MM.1S (cell line): Measurements from ENCODE around the gene SMPX.

Source experiments
- DNase-seq: peaks from one replicate; pipeline ENCODE4 v3.0.0-alpha.2; 2015
- H2AFZ ChIP-seq: fragments of 300-600 bp; sonication (generic); 2 replicates; pipeline ENCODE4 v1.6.0; 2016; ENCODE audit warnings: antibody characterized with exemption, low read length
- H3F3A ChIP-seq: fragments of 300-600 bp; sonication (generic); 2 replicates; pipeline ENCODE4 v1.6.1; 2016; ENCODE audit warnings: mild to moderate bottlenecking, antibody characterized with exemption, low read length, moderate library complexity, mixed read lengths; ENCODE audit not compliant: insufficient read depth
- H3K27ac ChIP-seq: fragments of 300-600 bp; sonication (generic); 2 replicates; pipeline ENCODE4 v1.5.1; 2016; ENCODE audit warnings: mild to moderate bottlenecking, low read length
- H3K27me3 ChIP-seq: fragments of 300-600 bp; sonication (generic); replicated peaks from 2 replicates; pipeline ENCODE4 v1.6.0; 2016; ENCODE audit warnings: low read length; ENCODE audit not compliant: insufficient read depth
- H3K36me3 ChIP-seq: fragments of 300-600 bp; sonication (generic); replicated peaks from 2 replicates; pipeline ENCODE4 v1.6.1; 2016; ENCODE audit warnings: mild to moderate bottlenecking, low read length, mixed read lengths; ENCODE audit not compliant: insufficient read depth
- H3K4me1 ChIP-seq: fragments of 300-600 bp; sonication (generic); 2 replicates; pipeline ENCODE4 v1.6.1; 2016; ENCODE audit warnings: low read length, mixed read lengths
- H3K4me2 ChIP-seq: fragments of 300-600 bp; sonication (generic); 2 replicates; pipeline ENCODE4 v1.6.0; 2016; ENCODE audit warnings: low read depth, low read length
- H3K4me3 ChIP-seq: fragments of 300-600 bp; sonication (generic); 2 replicates; pipeline ENCODE4 v1.5.1; 2016; ENCODE audit warnings: low read length, mixed read lengths
- H3K79me2 ChIP-seq: fragments of 300-600 bp; sonication (generic); 2 replicates; pipeline ENCODE4 v1.6.1; 2016; ENCODE audit warnings: mixed run types, low read length, mixed read lengths
- H3K9ac ChIP-seq: fragments of 300-600 bp; sonication (generic); 2 replicates; pipeline ENCODE4 v1.6.1; 2016; ENCODE audit warnings: low read length, mixed read lengths
- H3K9me2 ChIP-seq: fragments of 300-600 bp; sonication (generic); replicated peaks from 2 replicates; pipeline ENCODE4 v1.6.1; 2016; ENCODE audit warnings: mild to moderate bottlenecking, low read length, mixed read lengths; ENCODE audit not compliant: insufficient read depth
- H3K9me3 ChIP-seq: fragments of 300-600 bp; sonication (generic); replicated peaks from 2 replicates; pipeline ENCODE4 v1.6.1; 2016; ENCODE audit warnings: mild to moderate bottlenecking, low read length, mixed read lengths; ENCODE audit not compliant: insufficient read depth
- H4K20me1 ChIP-seq: fragments of 300-600 bp; sonication (generic); 2 replicates; pipeline ENCODE4 v1.6.1; 2016; ENCODE audit warnings: mild to moderate bottlenecking, low read length, moderate library complexity, mixed read lengths; ENCODE audit not compliant: insufficient read depth
- EZH2 ChIP-seq: fragments of 300-600 bp; sonication (generic); optimal IDR thresholded peaks from 2 replicates; pipeline ENCODE3; 2017; ENCODE audit warnings: low read depth, mild to moderate bottlenecking, antibody characterized with exemption, low read length, mixed read lengths
- EZH2phosphoT487 ChIP-seq: fragments of 300-600 bp; sonication (generic); IDR thresholded peaks from 2 replicates; pipeline ENCODE4 v1.6.1; 2018; ENCODE audit warnings: antibody characterized with exemption, low read length
- TF ChIP-seq, protein P1 (sequence below): fragments of 300-600 bp; sonication (generic); IDR thresholded peaks from 2 replicates; pipeline ENCODE4 v1.5.1; 2016; ENCODE audit warnings: antibody characterized with exemption, low read length, mixed read lengths

The SMPX gene

GRCh38 chrX:21717802-21718201 is 40.1 kb downstream of the SMPX start:
- no peaks in the 10 kb centered on the region for H3K4me1 ChIP-seq
- H3K36me3 ChIP-seq, result no peaks in the 10 kb centered on the region
- H3K27me3 ChIP-seq, result no peaks in the 10 kb centered on the region
- no peak overlapping the region for H3K4me2 ChIP-seq
- H3K79me2 ChIP-seq, result no peaks in the 10 kb centered on the region
- no peak overlapping the region for H3K4me3 ChIP-seq
- no peak overlapping the region for H3K9ac ChIP-seq
- H3F3A ChIP-seq, result no peaks in the 10 kb centered on the region
- DNase-seq, result no peak
- no peaks in the 10 kb centered on the region for H3K9me3 ChIP-seq
- no peaks in the 10 kb centered on the region for H3K9me2 ChIP-seq
- no peak overlapping the region for H2AFZ ChIP-seq
- H4K20me1 ChIP-seq, result no peaks in the 10 kb centered on the region
- TF ChIP-seq EZH2, result no peak
- TF ChIP-seq, protein P1, sequence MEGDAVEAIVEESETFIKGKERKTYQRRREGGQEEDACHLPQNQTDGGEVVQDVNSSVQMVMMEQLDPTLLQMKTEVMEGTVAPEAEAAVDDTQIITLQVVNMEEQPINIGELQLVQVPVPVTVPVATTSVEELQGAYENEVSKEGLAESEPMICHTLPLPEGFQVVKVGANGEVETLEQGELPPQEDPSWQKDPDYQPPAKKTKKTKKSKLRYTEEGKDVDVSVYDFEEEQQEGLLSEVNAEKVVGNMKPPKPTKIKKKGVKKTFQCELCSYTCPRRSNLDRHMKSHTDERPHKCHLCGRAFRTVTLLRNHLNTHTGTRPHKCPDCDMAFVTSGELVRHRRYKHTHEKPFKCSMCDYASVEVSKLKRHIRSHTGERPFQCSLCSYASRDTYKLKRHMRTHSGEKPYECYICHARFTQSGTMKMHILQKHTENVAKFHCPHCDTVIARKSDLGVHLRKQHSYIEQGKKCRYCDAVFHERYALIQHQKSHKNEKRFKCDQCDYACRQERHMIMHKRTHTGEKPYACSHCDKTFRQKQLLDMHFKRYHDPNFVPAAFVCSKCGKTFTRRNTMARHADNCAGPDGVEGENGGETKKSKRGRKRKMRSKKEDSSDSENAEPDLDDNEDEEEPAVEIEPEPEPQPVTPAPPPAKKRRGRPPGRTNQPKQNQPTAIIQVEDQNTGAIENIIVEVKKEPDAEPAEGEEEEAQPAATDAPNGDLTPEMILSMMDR, result no peak
- TF ChIP-seq EZH2phosphoT487, result no peak
- H3K27ac ChIP-seq, result no peak overlapping the region

GRCh38 chrX:21715825-21716224 is 42.1 kb downstream of the SMPX start:
- Histone ChIP-seq H3K27ac (no peak overlapping the region), H3K79me2 (no peaks in the 10 kb centered on the region), H4K20me1 (no peaks in the 10 kb centered on the region), H3K27me3 (no peaks in the 10 kb centered on the region), H3K4me1 (no peaks in the 10 kb centered on the region), H2AFZ (no peak overlapping the region), H3K4me3 (no peak overlapping the region), H3K9me2 (no peaks in the 10 kb centered on the region), H3K9ac (no peak overlapping the region), H3F3A (no peaks in the 10 kb centered on the region), H3K9me3 (no peaks in the 10 kb centered on the region), H3K36me3 (no peaks in the 10 kb centered on the region), H3K4me2 (no peak overlapping the region)
- TF ChIP-seq EZH2 (no peak), EZH2phosphoT487 (no peak)
- TF ChIP-seq, protein P1, result no peak
- no peak for DNase-seq

- no peak for DNase-seq
- H3F3A ChIP-seq, result no peaks in the 10 kb centered on the region
- no peaks in the 10 kb centered on the region for H3K4me1 ChIP-seq
- H3K36me3 ChIP-seq, result no peaks in the 10 kb centered on the region
- no peaks in the 10 kb centered on the region for H3K27me3 ChIP-seq
- H3K4me2 ChIP-seq, result no peak overlapping the region
- no peak overlapping the region for H2AFZ ChIP-seq
- no peaks in the 10 kb centered on the region for H3K9me2 ChIP-seq
- H3K4me3 ChIP-seq, result no peak overlapping the region
- no peaks in the 10 kb centered on the region for H3K79me2 ChIP-seq
- no peaks in the 10 kb centered on the region for H4K20me1 ChIP-seq
- no peak overlapping the region for H3K27ac ChIP-seq
- no peak for TF ChIP-seq EZH2
- TF ChIP-seq, protein P1, result no peak
- TF ChIP-seq EZH2phosphoT487, result no peak
- no peak overlapping the region for H3K9ac ChIP-seq
- no peaks in the 10 kb centered on the region for H3K9me3 ChIP-seq
These were observed 42.6 kb downstream of the SMPX start for GRCh38 chrX:21715337-21715736.

GRCh38 chrX:21711848-21712197 is 46.1 kb downstream of the SMPX start:
- DNase-seq, result no peak
- no peak overlapping the region for H3K4me2 ChIP-seq
- no peaks in the 10 kb centered on the region for H3K9me3 ChIP-seq
- H3K9ac ChIP-seq, result no peak overlapping the region
- H3F3A ChIP-seq, result no peaks in the 10 kb centered on the region
- H3K27ac ChIP-seq, result no peak overlapping the region
- H3K9me2 ChIP-seq, result no peaks in the 10 kb centered on the region
- H4K20me1 ChIP-seq, result no peaks in the 10 kb centered on the region
- H3K27me3 ChIP-seq, result no peaks in the 10 kb centered on the region
- H2AFZ ChIP-seq, result no peak overlapping the region
- H3K79me2 ChIP-seq, result no peaks in the 10 kb centered on the region
- no peaks in the 10 kb centered on the region for H3K36me3 ChIP-seq
- H3K4me3 ChIP-seq, result no peak overlapping the region
- no peaks in the 10 kb centered on the region for H3K4me1 ChIP-seq
- TF ChIP-seq EZH2, result no peak
- TF ChIP-seq, protein P1, result no peak
- no peak for TF ChIP-seq EZH2phosphoT487
